ENCODE measurements around the gene TMF1. TPM values are rescaled to one million over a fixed set of nuclear protein-coding genes. Genes with fewer than 3 reads are reported as not detected.

The TMF1 gene
- total and polyA plus RNA-seq, 2 of the 8 experiments (the other 6 are each of a cell fraction or from before 2014, with no cell fraction given): 1.4 to 18.3 TPM

DNA sequence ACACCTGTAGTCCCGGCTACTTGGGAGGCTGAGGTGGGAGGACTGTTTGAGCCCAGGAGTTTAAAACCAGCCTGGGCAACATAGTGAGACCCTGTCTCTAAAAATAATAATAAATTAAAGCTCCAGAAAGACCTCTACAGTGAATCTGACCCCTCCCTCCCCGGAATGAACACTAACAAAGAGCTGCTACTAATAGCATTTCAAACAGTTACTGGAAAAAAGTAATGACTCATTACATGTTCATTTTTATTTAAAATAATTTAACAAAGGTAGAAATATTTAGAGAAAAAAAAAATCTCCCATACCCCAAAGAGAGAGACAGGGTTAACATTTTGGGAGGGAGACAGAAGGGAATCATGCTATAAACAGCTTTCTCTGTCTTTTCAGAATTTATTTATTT, 30.2 kb upstream of the TMF1 start:
- H3K9ac ChIP-seq (replicated peaks in 1 of 4; ENCODE audit: extremely low read depth in 1 of 4, low read depth in 3 of 4, low read length in 3 of 4): no peak overlapping the region
- no peaks in the 10 kb centered on the region for H3K9me3 ChIP-seq (ENCODE audit: insufficient read depth in 2 of 2, low read depth in 1 of 2, low read length in 1 of 2)
- DNase-seq (ENCODE audit: low read depth in 1 of 2, low spot score in 2 of 2): no peak
- no peak overlapping the region for H3K4me2 ChIP-seq (ENCODE audit: insufficient read depth in 1 of 2, low read depth in 2 of 2, low read length in 2 of 2)
- peaks cover 0 to 22% of the 10 kb centered on the region in 2 experiments; a peak in 2 of 4 replicates for H3K79me2 ChIP-seq (ENCODE audit: control insufficient read depth in 1 of 2, insufficient read depth in 2 of 2, low read length in 2 of 2)
- no peak for FAIRE-seq
- no peak overlapping the region for H2BK15ac ChIP-seq (ENCODE audit: low read length)
- no peak overlapping the region for H2BK5ac ChIP-seq (ENCODE audit: low read depth, low read length)
- ChIA-PET CTCF (ENCODE audit: partially characterized antibody) (interaction anchor here (0.7 to 1.5 kb wide), 3 partner anchors 38 to 790 kb away, joined by 3 to 4 read pairs (median 3); no protein-coding TSS in a partner anchor), POLR2A (ENCODE audit: partially characterized antibody) (interaction anchor here (1.4 kb wide), 1 partner anchor 30 kb away, joined by 3 read pairs; the partner anchor contains the start of gene TMF1)
- H3K23me2 ChIP-seq (ENCODE audit: low read depth, low read length): peaks cover 8% of the 10 kb centered on the region
- H3K14ac ChIP-seq (ENCODE audit: insufficient read length): no peak overlapping the region
- H3K4me1 ChIP-seq (replicated peaks in 1 of 4; ENCODE audit: control insufficient read depth in 3 of 4, insufficient read depth in 4 of 4, low read length in 3 of 4): peaks cover 5 to 15% (median 11%) of the 10 kb centered on the region in 4 experiments
- no peak overlapping the region for H3K4ac ChIP-seq (replicated peaks; ENCODE audit: insufficient read length, low read depth, low read length)
- H3K79me1 ChIP-seq (ENCODE audit: low read depth, low read length): peaks cover 2% of the 10 kb centered on the region; the same call in 1 of the 2 replicates
- no peak overlapping the region for H3K56ac ChIP-seq (replicated peaks; ENCODE audit: insufficient read length, low read depth, low read length)
- H3K27ac ChIP-seq (ENCODE audit: low read depth, low read length): no peak overlapping the region
- H4K20me1 ChIP-seq (replicated peaks in 1 of 2; ENCODE audit: control insufficient read depth in 1 of 2, insufficient read depth in 2 of 2, low read length in 2 of 2): no peaks in the 10 kb centered on the region
- no peak overlapping the region for H4K8ac ChIP-seq (ENCODE audit: extremely low read depth, insufficient read depth, low read length)
- no peaks in the 10 kb centered on the region for H3K27me3 ChIP-seq (replicated peaks in 1 of 4; ENCODE audit: control insufficient read depth in 3 of 4, extremely low read depth in 1 of 4, insufficient read depth in 3 of 4, low read length in 3 of 4)
- no peaks in the 10 kb centered on the region for H3K36me3 ChIP-seq (ENCODE audit: control insufficient read depth in 2 of 4, insufficient read depth in 4 of 4, low read length in 3 of 4)
- no peak overlapping the region for H2BK120ac ChIP-seq (replicated peaks; ENCODE audit: low read depth, low read length)
- no peak overlapping the region for H3K23ac ChIP-seq (ENCODE audit: insufficient read length)
- 98% methylated on average over 2 of the region's 2 CpGs; no CpG with 5 or more reads in 1 of the 2 experiments for WGBS, 2 experiments (ENCODE audit: extremely low coverage in 1 of 2, insufficient coverage in 1 of 2, insufficient read length in 1 of 2, insufficient replicate concordance in 2 of 2, low coverage in 1 of 2, low lambda C conversion rate in 2 of 2, missing lambda C conversion rate in 1 of 2)
- no peak overlapping the region for H2AK5ac ChIP-seq (ENCODE audit: low read depth, low read length)
- no peak overlapping the region for H4K5ac ChIP-seq (ENCODE audit: insufficient read length, low read depth, low read length)
- H2AFZ ChIP-seq (ENCODE audit: low read length): no peak overlapping the region
- no peak overlapping the region for H2BK12ac ChIP-seq (ENCODE audit: low read depth, low read length)
- no peak overlapping the region for H4K91ac ChIP-seq (replicated peaks; ENCODE audit: insufficient read length, low read length)
- no peak overlapping the region for H2BK20ac ChIP-seq (ENCODE audit: low read length)
- H3K4me3 ChIP-seq (ENCODE audit: extremely low read depth in 1 of 4, insufficient read depth in 2 of 4, low read depth in 3 of 4, low read length in 4 of 4): no peak overlapping the region
- no peak overlapping the region for H3K18ac ChIP-seq (ENCODE audit: extremely low read depth, low read length)
- TF ChIP-seq SUZ12 (IDR thresholded peaks at IDR 0.05; ENCODE audit: low read length) (no peak), RBBP5 (IDR thresholded peaks at IDR 0.05; ENCODE audit: borderline replicate concordance, low read depth, low read length) (no peak), MAX (IDR thresholded peaks at IDR 0.05) (no peak), CBX5 (IDR thresholded peaks at IDR 0.05; ENCODE audit: low read depth, low read length) (no peak), CBX8 (IDR thresholded peaks at IDR 0.05; ENCODE audit: borderline replicate concordance, low read depth, low read length) (no peak), ATF3 (IDR thresholded peaks at IDR 0.05; ENCODE audit: insufficient read depth, low read depth, low read length) (no peak), EZH2 (IDR thresholded peaks at IDR 0.05; ENCODE audit: low read depth, low read length, severe bottlenecking) (no peak), YY1 (IDR thresholded peaks at IDR 0.05; ENCODE audit: low read depth, low read length) (no peak), RXRA (IDR thresholded peaks at IDR 0.05; ENCODE audit: insufficient read depth, low read depth, low read length) (no peak), HDAC6 (IDR thresholded peaks at IDR 0.05; ENCODE audit: low read depth, low read length) (no peak), POLR2A (IDR thresholded peaks at IDR 0.05; ENCODE audit: control extremely low read depth in 1 of 2, low read depth in 2 of 2, low read length in 2 of 2) (no peak)
- TF ChIP-seq, protein P1, sequence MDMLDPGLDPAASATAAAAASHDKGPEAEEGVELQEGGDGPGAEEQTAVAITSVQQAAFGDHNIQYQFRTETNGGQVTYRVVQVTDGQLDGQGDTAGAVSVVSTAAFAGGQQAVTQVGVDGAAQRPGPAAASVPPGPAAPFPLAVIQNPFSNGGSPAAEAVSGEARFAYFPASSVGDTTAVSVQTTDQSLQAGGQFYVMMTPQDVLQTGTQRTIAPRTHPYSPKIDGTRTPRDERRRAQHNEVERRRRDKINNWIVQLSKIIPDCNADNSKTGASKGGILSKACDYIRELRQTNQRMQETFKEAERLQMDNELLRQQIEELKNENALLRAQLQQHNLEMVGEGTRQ (IDR thresholded peaks at IDR 0.05; ENCODE audit: low read length): no peak

All from H1 (cell line).